HepG2 (cell line): ENCODE results near the gene P4HA1. TPM values are rescaled to one million over a fixed set of nuclear protein-coding genes. Genes with fewer than 3 reads are reported as not detected.

ENCODE experiments used
- IKZF5 ChIP-seq: IDR thresholded peaks from 2 replicates; pipeline ENCODE4 v1.6.1; 2018; ENCODE audit warnings: missing genetic modification reagents, mild to moderate bottlenecking, missing compliant biosample characterization
- POGK ChIP-seq: sonication (generic); formaldehyde crosslinking; conservative IDR thresholded peaks from 2 replicates; pipeline ENCODE4 v1.8.0; 2022; ENCODE audit warnings: mild to moderate bottlenecking, moderate library complexity, missing genetic modification reagents
- STAT6 ChIP-seq: sonication (generic); formaldehyde crosslinking; IDR thresholded peaks from 2 replicates; pipeline ENCODE4 v1.4.0; 2020; ENCODE audit warnings: missing genetic modification reagents, mild to moderate bottlenecking, borderline replicate concordance
- TERF1 ChIP-seq: sonication (generic); formaldehyde crosslinking; IDR thresholded peaks from 2 replicates; pipeline ENCODE4 v1.8.0; 2022; ENCODE audit warnings: mild to moderate bottlenecking, missing genetic modification reagents, moderate library complexity
- TFDP2 ChIP-seq: sonication (generic); formaldehyde crosslinking; IDR thresholded peaks from 2 replicates; pipeline ENCODE4 v1.4.0; 2020; ENCODE audit warnings: missing genetic modification reagents
- ZFP36 ChIP-seq: fragments of 150-350 bp; IDR thresholded peaks from 2 replicates; pipeline ENCODE4 v1.6.1; 2018; ENCODE audit warnings: borderline replicate concordance, low read length, low read depth; ENCODE audit not compliant: partially characterized antibody
- ZMYM2 ChIP-seq: sonication (generic); formaldehyde crosslinking; IDR thresholded peaks from 2 replicates; pipeline ENCODE4 v1.8.0; 2022; ENCODE audit warnings: mild to moderate bottlenecking, missing genetic modification reagents
- ZNF407 ChIP-seq: sonication (generic); formaldehyde crosslinking; IDR thresholded peaks from one replicate; pipeline ENCODE4 v1.5.1; 2020; ENCODE audit warnings: mild to moderate bottlenecking, missing genetic modification reagents; ENCODE audit errors: not compliant biosample characterization
- ZNF432 ChIP-seq: sonication (generic); formaldehyde crosslinking; IDR thresholded peaks from 2 replicates; pipeline ENCODE4 v1.5.0; 2020; ENCODE audit warnings: missing genetic modification reagents, mild to moderate bottlenecking, borderline replicate concordance
- ZNF672 ChIP-seq: sonication (generic); formaldehyde crosslinking; IDR thresholded peaks from 2 replicates; pipeline ENCODE4 v1.8.1; 2022; ENCODE audit warnings: missing genetic modification reagents
- polyA plus RNA-seq, 8 experiments: library from polyadenylated mRNA; depleted of rRNA in 3 of 8; stranded (reverse) in 7 of 8; unstranded in 1 of 8; fragments of >200 nt; fragmentation: Illumina TruSeq in 4 of 8; extraction: Trizol in 4 of 8; gene quantifications; 2 replicates each; pipeline versions ENCODE4 v1.2.1 to v1.2.3, GENCODE V29; 2011 to 2016; ENCODE audit warnings: low read depth in 4 of 8, missing spikeins in 1 of 8, mixed read lengths in 1 of 8; ENCODE audit not compliant: insufficient read depth in 1 of 8
- total RNA-seq, 5 experiments: library from RNA; depleted of rRNA; stranded (reverse); fragments of >200 nt; fragmentation: Illumina TruSeq; extraction: Trizol; gene quantifications; 2 replicates each; pipeline ENCODE4 v1.2.3, GENCODE V29; 2016; ENCODE audit warnings: low read depth in 1 of 5

P4HA1 gene
- total and polyA plus RNA-seq, 2 of the 13 experiments (the other 11 are each of a cell fraction or from before 2014, with no cell fraction given), result 63.1 to 196 TPM

GRCh38 chr10:73117976-73118743, 21.5 kb upstream of the P4HA1 start (continued):
- TF ChIP-seq ZNF407 (CRISPR knock-in tag), result no peak
- no peak for TF ChIP-seq TFDP2
- TF ChIP-seq POGK (CRISPR knock-in tag), result no peak
- no peak for TF ChIP-seq TERF1 (CRISPR knock-in tag)
- no peak for TF ChIP-seq ZNF672
- TF ChIP-seq ZNF432, result no peak
- TF ChIP-seq STAT6 (CRISPR knock-in tag), result no peak
- no peak for TF ChIP-seq IKZF5 (CRISPR knock-in tag)
- TF ChIP-seq ZMYM2 (CRISPR knock-in tag), result no peak
- no peak for TF ChIP-seq ZFP36
